HG03558 (cell line): ENCODE measurements around the gene ANO3.
"Not testable (repeated sequence)": the region's sequence is repeated elsewhere in the genome, so short reads cannot be mapped to it uniquely, and the experiment has no call there.

Experiments
- ATAC-seq: cut with Tn5 transposase; IDR thresholded peaks from one replicate; pipeline ENCODE4 v1.9.1; 2021; ENCODE audit warnings: moderate number of reproducible peaks; ENCODE audit not compliant: unreplicated experiment; ENCODE audit errors: extremely low read depth

Gene ANO3

DNA sequence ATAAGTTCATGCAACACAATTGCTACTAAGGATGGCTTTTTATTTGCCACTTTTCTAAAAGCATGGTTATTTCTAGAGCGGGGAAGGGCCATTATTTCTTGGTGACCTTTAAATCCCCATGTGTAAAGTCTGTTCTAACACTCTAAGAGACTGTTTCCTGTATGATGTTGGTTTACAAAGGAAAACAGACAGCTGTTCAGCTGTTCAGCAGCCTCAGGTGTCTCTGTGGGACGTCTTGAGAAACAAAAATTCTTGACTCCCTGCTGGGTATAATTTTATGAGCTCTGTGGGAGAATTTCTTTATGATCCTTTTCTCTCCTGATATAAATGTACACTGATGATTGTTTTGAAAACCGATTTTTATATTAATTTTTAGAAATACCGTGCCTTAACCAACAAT, 226.3 kb downstream of the ANO3 start:
- no peak for ATAC-seq

DNA sequence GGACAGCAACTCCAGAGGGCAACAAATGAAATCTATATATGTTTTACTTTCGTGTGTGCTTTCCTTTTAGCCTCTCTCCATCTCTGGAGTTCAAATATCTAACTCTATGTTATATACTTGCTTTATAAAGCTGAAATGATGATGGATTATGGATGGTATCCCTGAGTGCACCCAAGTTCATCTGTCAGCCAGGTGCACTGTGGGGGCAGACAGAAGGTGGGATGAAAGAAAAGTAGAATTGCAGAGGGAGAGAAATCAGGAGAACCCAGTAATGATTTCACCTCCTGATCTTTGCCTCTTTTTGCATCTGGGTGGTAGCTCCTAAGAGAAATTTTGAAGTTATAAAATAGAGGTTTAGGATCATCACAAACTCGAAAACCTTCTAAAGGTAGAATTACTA, 237.7 kb downstream of the ANO3 start:
- no peak for ATAC-seq

DNA sequence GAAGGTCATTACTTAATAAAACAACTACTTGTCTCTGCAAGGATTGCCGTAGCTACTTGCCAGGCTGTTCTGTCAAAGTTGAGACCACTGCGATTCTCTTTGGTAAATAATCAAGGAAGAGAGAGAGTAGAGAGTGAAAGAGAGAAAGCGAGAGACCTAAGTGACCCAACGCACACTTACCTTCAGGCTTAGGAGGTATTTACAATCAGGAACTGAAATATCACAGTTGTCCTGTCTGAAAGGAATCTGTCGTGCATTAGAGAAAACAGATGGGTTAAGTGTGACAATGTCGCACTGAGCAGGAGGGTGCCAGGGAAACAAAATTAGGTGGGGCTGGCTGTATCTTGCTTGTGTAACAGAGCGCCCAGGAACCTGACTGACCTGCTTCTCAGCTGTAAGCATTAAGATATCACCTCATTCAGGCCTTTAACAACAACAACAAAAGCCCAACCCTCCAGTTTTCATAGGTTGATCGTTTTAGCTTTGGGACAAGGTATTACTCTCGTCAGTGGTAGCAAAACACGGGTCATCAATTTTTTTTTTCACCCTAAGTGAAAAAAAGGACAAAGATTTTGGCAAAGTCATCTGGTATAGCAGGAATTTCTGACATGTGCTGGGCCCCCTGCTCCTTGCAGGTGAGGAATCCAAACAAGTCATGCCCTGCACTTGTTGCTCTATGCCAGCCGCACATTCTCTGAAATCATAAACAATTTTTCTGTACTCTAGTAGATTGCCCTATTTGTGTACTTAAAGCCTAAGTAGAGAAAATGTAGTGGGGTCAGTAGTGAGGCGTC, 240.1 kb downstream of the ANO3 start, which contains the start of gene MUC15:
MUC15 (minus strand) TSS at position 403 of the 794 bp plus-strand sequence. CDS start 5,169 bp downstream, outside the sequence.
- no peak for ATAC-seq

DNA sequence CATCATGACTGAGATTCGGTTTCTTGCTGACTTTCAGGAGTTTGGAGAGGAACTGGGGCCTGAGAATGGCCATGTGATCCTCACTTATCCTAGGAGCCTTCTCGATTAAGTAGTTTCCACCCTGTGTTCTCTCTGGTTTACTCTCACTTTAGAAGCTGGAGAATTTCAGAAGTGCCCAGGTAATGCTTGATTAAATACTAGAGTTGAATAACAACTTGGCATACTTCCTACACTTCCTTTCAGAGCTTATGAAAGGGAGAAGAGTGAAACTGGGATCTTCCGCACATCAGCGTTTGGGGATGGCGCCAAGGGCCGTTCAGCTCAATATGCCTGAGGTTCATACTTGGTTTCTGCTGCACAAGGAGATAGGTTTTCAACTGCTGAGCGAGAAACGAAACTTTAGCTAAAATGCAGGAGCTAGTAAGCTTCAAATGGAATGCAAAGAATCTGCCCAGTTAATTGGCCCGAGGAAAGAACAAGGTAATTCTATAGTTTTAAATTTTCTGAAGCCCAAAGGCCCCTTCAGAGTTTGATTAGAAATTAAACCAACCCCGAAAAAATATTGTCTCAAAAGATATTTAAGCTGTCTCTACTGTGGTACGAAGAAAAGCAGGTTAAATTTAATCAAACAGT, 241.0 kb downstream of the ANO3 start:
- no peak for ATAC-seq

DNA sequence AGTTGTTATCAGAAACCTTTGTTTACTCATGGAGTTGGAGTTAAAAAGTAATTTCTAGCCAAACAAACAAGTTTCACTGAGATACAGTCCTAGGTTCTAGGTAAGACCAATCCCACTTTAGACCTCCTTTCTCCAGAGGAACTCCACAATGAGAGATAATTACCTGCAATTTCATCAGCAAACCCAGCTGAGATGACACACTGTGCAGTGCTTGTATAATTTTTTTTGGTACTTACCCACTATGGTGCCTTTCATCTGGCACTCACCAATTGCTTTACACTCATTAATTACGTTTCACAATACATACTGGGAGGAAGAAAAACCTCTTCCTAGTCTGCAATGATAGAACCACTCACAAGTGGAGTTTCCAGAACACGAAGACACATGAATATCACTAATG, 242.0 kb downstream of the ANO3 start:
- ATAC-seq = no peak

DNA sequence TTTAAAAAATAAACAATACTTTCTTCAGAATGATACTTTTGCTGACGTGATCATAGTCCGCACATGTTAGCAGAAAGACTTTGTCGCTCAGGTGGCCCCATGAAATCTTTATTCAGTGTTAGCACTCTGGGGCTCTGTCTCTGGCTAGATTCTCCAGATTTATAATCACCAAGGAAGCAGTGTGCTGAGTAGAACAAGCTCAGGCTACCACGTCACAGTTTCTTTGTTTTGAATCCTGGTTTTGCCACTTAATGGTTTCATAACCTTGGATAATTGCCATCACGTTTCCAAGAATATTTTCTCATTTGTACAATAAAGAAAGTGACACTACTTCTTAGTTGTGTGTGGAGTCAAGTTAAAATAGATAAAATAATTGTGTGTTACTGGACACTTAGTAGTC, 244.0 kb downstream of the ANO3 start:
- ATAC-seq = no peak

DNA sequence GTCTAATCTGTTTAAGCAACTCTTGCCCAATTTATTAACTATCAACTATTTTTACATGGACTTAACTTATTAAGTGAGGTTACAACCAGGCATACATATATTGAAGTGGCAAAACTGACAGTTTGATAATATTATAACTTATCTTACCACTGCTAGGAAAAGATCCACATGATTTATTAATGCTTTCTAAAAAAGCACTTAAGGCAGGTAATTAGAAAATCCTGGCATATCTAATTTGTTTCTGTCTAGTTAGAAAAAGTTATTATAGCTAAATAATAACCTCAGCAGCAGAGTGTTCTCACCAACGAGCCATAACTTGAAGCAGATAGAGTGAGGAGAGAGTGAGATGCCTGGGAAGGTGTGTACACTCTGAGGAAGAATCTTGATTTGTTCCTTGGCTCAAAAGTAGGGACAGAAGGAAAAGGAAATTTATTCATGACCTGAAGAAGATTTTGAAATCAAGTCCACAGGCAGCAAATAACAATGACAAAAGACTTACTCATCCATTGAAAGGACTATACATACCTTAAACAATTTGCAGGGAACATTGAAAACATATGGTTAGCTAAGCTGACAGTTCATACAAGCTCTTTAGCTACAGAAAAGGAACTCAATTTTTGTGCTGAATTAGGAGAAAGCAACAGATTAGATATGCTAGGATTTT, 247.2 kb downstream of the ANO3 start:
- no peak for ATAC-seq

DNA sequence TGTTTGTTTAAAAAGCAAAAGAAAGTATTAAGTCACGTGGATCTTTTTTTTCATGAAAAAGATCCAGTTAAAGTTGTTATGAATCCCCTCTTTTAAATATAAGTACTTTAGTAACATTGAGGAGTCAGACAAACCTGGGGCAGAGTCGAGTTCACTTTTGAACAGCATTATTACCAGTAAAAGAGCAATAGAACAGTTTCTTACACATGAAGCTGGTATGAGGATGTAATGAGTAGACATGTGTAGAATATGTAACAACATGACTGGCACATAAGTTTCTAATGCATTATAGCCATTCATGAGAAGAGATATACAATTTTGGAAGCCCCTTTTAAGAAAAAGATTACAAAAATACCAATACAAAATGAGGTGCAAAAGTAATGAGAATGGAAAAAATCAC, 247.8 kb downstream of the ANO3 start:
- no peak for ATAC-seq

DNA sequence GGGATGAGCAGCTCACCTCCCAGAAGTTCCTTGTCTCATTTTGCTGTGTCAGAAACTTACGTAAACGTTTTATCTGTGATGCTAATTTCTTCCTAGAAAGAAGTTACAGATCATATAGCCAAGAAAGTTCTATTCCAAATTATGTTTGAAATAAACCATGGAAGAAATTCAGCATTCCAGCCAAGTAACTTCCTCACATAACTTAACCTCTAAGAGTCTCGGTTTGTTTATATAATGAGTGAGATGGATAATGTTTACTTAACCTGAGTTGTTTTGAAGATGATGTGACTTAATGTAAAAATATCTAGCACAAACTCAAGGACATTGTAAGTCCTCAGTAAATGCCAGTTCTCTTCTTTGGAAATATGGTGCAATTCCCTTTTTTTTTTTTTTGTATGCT, 249.0 kb downstream of the ANO3 start:
- ATAC-seq = no peak

DNA sequence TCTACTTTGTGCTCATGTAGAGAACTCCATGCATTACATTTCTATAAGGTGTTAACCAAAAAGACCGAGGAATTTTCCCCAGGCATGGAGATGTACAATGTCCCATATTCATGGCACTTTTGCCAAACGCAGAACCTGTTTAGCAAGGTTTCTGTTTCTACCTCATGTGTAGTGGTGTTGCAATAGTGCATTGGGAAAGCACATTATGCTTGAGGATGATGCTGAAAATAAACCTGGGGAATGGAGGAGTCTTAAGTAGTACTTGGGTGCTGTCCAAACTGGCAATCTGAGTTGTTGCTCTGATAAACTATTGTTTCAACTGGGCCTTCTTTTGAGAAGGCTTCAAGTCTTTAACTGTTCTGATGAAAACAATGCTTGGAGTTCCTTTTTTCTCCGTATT, 251.6 kb downstream of the ANO3 start:
- no peak for ATAC-seq

DNA sequence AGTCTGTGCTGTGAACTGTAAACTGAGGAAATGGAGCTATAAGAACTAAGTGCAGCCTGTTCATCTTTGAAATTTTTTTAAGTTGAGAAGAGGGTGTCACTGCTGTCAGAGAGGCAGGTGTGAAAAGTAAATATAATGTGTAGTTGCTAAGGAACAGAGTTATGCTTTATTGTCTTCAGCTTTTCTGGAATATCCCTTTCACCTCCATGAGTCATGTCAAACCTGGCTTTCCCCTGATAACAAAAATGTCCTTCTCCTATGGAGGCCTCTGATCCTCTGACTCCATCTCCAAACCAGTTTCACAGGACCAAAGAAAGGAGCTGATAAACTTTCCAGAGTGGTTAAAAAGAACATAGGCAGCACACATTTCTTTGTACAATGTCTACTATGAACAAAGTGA, 252.9 kb downstream of the ANO3 start:
- ATAC-seq = no peak

DNA sequence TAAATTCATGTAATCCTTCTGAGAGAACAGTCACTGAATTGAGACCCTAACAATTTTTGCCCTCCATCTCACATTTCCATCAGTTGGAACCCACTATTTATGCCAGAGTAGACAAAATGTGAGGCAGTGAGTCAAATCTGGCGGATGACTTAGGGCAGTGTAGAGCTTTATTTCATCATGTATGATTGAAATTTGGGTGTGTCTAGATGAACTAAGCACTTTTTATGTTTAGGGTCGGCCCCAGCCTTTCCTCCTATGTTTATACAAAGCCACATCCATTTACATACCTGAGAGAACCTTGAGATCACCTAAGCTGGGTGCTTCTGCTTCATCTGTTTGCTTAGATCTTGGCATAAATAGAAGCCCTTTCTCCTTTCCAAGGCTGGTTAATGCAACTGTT, 255.1 kb downstream of the ANO3 start:
- no peak for ATAC-seq

DNA sequence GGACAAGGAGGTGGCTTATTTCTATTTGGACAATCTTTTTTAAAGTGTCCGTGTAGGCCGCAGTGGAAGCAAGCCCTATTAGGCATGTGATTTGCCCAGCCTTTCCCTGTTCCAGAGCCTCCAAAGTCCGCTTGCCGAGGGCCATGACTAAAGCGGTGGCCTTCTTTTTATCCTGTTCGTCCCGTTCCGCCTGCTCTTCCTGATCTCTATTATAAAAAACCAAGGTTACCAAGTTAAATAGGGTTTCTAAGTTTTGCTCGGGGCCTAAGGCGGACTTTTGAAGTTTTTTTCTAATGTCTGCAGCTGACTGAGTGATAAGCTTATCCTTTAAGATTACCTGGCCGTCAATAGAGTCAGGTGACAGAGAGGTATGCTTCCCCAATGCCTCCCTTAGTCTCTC, 261.8 kb downstream of the ANO3 start:
- no peak for ATAC-seq

DNA sequence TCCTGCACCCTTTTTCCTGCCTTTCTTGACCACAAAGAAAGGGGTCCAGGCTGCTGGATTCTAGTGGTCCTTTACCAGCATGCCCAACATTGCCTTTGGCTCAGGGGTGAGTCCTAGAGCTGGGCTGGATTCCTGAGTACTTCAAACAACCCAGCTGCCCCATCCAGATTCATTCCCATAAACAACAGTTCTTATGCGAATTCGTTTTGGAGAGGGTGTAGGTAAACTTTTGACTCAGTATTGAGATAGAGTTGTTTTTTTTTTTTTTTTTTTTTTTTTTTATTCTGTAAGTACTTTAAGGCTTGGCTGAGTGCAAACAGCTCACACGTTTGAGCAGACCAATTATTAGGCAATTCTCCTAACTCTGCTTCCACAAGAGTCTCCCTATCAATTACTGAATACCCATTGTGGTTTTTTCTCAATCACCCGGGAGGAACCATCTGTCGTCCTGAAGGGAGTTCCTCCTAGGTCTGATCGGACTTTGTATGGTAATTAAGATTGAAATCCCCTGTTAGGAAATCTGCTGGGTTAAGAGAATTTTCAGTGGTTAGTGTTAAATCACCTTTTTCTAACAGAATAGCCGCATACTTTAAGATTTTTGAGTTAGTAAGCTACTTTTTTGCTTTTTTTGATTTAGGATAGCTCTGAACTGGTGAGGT, 263.4 kb downstream of the ANO3 start:
- not testable (repeated sequence) for ATAC-seq

DNA sequence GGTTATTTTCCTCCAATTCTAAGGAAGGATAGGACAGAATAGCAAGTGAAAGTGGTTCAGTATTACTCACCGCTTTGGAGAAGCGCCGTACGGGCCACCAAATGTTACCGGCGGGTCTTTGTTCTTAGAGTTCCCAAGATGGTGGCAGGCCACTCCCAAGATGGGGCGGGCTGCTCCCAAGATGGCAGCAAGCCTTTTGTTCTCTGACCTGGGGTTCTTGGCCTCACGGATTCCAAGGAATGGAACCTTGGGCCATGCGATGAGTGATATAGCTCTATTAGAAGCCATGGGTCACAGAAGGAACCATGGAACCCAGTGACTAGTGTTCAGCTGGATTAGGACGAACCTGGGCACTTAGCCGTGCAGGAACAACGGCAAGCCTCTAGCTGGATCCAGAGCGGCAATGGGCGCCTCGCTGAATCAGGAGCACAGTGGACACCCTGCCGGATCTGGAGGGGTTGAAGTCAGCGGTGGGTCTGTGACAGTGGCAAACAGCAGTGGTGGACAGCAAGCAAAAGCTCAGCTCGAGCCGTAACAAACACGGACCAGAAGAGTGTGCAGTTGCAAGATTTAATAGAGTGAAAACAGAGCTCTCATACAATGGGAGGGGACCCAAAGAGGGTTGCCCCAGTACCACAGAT, 265.2 kb downstream of the ANO3 start:
- ATAC-seq = not testable (repeated sequence)

DNA sequence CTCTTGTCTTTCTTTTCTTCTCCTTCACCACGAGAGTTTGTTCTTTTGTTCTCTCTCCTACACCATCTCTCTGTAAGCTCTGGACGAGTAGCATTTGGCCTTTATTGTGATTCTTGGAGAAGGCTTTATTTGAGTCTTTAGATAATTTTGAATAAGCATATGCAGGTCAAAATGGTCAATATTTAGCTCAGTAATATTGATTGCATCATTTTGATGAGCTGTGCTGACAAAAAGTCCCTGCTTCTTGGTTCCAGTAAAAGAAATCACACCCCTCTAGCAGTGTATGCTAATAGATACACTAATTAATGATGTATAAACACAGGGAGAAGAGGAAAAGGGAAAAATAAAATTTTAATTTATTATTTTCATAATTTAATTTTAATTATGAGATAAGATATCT, 266.0 kb downstream of the ANO3 start:
- ATAC-seq = no peak

DNA sequence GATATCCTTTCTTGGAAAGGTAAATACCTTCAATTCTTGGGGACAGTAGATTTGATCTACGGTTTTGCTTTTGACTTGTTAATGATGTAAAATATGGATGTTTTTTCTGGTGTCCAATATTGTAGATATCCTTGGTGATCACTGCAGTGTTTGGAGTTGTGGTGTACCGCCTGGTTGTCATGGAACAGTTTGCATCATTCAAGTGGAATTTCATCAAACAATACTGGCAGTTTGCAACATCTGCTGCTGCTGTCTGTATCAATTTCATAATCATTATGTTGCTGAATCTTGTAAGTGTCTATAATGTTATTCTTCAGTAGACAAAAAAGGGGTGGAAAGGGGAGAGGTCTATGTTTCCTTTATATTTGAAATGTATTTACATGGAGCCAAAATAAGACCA, 267.5 kb downstream of the ANO3 start:
- ATAC-seq = no peak

DNA sequence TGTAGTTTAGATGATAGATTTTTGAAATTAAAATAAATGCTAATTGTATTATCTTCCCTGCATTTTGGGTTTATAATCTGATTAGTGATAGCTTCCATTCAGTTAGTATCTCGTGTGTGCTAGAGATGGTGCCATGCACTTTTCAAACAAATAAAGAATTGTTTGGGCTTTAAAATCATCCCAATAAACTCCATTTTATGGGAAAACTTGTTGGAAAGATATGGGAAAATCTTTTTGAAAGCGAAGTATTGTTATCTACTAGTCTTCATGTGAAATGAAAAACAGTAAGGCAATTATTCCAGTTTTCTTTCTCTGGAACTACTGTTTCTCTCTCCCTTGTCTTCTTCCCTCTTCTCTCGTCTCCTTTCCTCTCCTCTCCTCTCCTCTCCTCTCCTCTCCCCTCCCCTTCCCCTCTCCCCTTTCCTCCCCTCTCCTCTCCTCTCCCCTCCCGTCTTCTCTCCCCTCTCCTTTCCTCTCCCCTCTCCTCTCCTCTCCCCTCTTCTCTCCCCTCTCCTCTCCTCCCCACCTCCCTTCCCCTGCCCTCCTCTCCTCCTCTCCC, 268.0 kb downstream of the ANO3 start:
- ATAC-seq = no peak

DNA sequence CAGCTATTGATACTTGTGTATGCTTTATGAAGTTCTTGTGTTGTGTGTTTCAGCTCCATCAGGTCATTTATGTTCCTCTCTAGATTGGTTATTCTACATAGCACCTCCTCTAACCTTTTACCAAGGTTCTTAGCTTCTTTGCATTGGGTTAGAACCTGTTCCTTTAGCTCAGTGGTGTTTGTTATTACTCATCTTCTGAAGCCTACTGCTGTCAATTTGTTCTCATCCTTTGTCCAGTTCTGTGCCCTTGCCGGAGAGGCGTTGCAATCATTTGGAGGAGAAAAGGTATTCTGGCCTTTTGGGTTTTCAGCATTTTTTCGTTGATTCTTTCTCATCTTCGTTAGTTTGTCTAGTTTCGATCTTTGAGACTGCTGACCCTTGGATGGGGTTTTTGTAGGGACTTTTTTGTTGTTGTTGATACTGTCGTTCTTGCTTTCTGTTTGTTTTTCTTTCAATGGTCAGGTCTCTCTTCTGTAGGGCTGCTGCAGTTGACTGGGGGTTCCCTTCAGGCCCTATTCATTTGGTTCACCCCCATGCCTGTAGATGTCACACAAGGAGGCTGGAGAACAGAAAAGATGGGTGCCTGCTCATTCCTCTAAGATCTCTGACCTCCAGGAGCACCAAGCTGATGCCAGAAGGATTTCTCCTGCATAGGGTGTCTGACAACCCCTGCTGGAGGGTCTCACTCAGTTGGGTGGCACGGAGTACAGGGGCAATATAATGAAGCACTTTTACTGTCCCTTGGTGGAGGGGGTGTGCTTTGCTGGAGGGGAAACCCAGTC, 276.0 kb downstream of the ANO3 start:
- ATAC-seq = no peak
